Neural cell (in vitro differentiated cells): Measurements from ENCODE around the gene CEP170B.

Experiments used
- CTCF ChIP-seq: fragments of 450-650 bp; IDR thresholded peaks from 2 replicates; pipeline ENCODE4 v1.5.1; 2014; ENCODE audit warnings: antibody characterized with exemption, mild to moderate bottlenecking, moderate library complexity; ENCODE audit not compliant: poor library complexity, severe bottlenecking
- EP300 ChIP-seq: fragments of 450-650 bp; conservative IDR thresholded peaks from 2 replicates; pipeline ENCODE4 v1.6.1; 2014; ENCODE audit warnings: antibody characterized with exemption, mild to moderate bottlenecking, moderate library complexity; ENCODE audit not compliant: poor library complexity, severe bottlenecking
- EZH2 ChIP-seq: fragments of 200-600, 300-800 bp; shearing (Covaris generic), sonication (generic); IDR thresholded peaks from 2 replicates; pipeline ENCODE4 v1.6.1; 2014; ENCODE audit warnings: antibody characterized with exemption, low read length, borderline replicate concordance, mild to moderate bottlenecking; ENCODE audit not compliant: insufficient read depth, poor library complexity, severe bottlenecking
- POLR2AphosphoS5 ChIP-seq: IDR thresholded peaks from 2 replicates; pipeline ENCODE4 v1.6.1; 2012
- RAD21 ChIP-seq: fragments of 450-650 bp; conservative IDR thresholded peaks from 2 replicates; pipeline ENCODE4 v1.6.1; 2014; ENCODE audit warnings: antibody characterized with exemption, mild to moderate bottlenecking, moderate library complexity
- TAF1 ChIP-seq: IDR thresholded peaks from 2 replicates; pipeline ENCODE4 v1.6.1; 2012; ENCODE audit warnings: low read depth
- TF ChIP-seq, protein P1 (sequence below): IDR thresholded peaks from 2 replicates; pipeline ENCODE4 v1.6.1; 2012; ENCODE audit warnings: borderline replicate concordance

DNA sequence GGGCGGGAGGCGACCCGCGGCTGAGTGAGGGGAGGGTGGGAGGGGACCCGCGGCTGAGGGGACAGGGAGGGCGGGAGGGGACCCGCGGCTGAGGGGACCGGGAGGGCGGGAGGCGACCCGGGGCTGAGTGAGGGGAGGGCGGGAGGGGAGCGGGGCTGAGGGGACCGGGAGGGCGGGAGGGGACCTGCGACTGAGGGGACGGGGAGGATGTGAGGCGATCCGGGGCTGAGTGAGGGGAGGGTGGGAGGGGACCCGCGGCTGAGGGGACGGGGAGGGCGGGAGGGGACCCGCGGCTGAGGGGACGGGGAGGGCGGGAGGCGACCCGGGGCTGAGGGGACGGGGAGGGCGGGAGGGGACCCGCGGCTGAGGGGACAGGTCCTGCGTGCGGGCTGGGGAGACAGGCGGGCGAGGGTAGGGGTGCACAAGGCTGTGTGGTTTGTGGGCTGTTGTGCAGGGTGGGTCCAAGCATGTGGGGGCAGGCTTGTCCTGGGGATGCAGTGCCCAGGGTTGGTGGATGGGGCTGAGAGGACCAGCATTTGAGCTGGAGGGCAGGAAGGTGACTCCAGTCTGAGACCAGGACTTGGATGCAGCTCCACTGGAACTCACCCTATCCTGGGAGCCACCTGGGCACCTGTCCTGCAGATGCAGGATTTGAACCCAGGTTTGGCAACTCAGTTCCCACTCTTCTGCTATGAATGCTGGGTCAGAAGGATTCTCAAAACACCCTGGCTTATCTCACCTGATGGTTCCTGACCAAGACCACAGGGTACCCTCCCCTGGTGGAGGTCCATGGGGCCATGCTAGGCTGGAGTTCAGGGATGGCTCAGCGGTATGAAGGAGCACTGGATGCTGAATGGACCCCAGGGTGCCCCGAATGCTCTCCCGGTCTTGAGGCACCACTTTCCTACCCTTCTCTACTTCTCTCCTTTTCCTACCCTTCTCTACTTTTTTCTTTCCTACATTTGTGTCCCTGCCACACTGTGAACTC is 69.0 kb downstream of the CEP170B start:
- TF ChIP-seq EZH2 = no peak
- TF ChIP-seq CTCF = no peak
- no peak for TF ChIP-seq POLR2AphosphoS5
- no peak for TF ChIP-seq TAF1
- TF ChIP-seq EP300 = no peak
- no peak for TF ChIP-seq RAD21
- TF ChIP-seq, protein P1, sequence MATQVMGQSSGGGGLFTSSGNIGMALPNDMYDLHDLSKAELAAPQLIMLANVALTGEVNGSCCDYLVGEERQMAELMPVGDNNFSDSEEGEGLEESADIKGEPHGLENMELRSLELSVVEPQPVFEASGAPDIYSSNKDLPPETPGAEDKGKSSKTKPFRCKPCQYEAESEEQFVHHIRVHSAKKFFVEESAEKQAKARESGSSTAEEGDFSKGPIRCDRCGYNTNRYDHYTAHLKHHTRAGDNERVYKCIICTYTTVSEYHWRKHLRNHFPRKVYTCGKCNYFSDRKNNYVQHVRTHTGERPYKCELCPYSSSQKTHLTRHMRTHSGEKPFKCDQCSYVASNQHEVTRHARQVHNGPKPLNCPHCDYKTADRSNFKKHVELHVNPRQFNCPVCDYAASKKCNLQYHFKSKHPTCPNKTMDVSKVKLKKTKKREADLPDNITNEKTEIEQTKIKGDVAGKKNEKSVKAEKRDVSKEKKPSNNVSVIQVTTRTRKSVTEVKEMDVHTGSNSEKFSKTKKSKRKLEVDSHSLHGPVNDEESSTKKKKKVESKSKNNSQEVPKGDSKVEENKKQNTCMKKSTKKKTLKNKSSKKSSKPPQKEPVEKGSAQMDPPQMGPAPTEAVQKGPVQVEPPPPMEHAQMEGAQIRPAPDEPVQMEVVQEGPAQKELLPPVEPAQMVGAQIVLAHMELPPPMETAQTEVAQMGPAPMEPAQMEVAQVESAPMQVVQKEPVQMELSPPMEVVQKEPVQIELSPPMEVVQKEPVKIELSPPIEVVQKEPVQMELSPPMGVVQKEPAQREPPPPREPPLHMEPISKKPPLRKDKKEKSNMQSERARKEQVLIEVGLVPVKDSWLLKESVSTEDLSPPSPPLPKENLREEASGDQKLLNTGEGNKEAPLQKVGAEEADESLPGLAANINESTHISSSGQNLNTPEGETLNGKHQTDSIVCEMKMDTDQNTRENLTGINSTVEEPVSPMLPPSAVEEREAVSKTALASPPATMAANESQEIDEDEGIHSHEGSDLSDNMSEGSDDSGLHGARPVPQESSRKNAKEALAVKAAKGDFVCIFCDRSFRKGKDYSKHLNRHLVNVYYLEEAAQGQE = no peak
